RWPE2 (cell line): ENCODE data around the gene ABHD4.

Source experiments
- ATAC-seq: fragments of 200-7000 bp; cut with Tn5 transposase; 3 replicates; pipeline ENCODE4 v1.9.1; 2021; ENCODE audit warnings: low read depth
- DNase-seq: peaks from one replicate; pipeline ENCODE4 v3.0.0-alpha.2; 2020; ENCODE audit warnings: low spot score
- H3K27ac ChIP-seq: fragments of 450-650 bp; 2 replicates; pipeline ENCODE4 v1.5.1; 2017; ENCODE audit warnings: mild to moderate bottlenecking; ENCODE audit not compliant: poor library complexity, severe bottlenecking
- H3K27me3 ChIP-seq: fragments of 250-450 bp; sonication (Bioruptor Pico); 2 replicates; pipeline ENCODE4 v1.5.1; 2021; ENCODE audit warnings: mild to moderate bottlenecking, moderate library complexity; ENCODE audit not compliant: insufficient read depth, poor library complexity, severe bottlenecking
- H3K36me3 ChIP-seq: fragments of 250-450 bp; sonication (Bioruptor Pico); 2 replicates; pipeline ENCODE4 v1.5.1; 2020; ENCODE audit warnings: low read depth, mild to moderate bottlenecking, moderate library complexity
- H3K4me1 ChIP-seq: fragments of 250-450 bp; sonication (Bioruptor Pico); 2 replicates; pipeline ENCODE4 v1.5.1; 2021; ENCODE audit warnings: mild to moderate bottlenecking, moderate library complexity; ENCODE audit not compliant: insufficient read depth, poor library complexity, severe bottlenecking
- H3K4me3 ChIP-seq: fragments of 250-450 bp; sonication (Bioruptor Pico); 2 replicates; pipeline ENCODE4 v1.5.1; 2021; ENCODE audit warnings: mild to moderate bottlenecking, moderate library complexity; ENCODE audit not compliant: severe bottlenecking
- H3K9me3 ChIP-seq: fragments of 250-450 bp; sonication (Bioruptor Pico); 2 replicates; pipeline ENCODE4 v1.5.1; 2021; ENCODE audit warnings: mild to moderate bottlenecking, moderate library complexity; ENCODE audit not compliant: severe bottlenecking
- TF ChIP-seq, protein P1 (sequence below): fragments of 450-650 bp; IDR thresholded peaks from one replicate; pipeline ENCODE4 v1.5.1; 2017; ENCODE audit warnings: mild to moderate bottlenecking, moderate library complexity; ENCODE audit not compliant: poor library complexity, severe bottlenecking

Gene ABHD4

DNA sequence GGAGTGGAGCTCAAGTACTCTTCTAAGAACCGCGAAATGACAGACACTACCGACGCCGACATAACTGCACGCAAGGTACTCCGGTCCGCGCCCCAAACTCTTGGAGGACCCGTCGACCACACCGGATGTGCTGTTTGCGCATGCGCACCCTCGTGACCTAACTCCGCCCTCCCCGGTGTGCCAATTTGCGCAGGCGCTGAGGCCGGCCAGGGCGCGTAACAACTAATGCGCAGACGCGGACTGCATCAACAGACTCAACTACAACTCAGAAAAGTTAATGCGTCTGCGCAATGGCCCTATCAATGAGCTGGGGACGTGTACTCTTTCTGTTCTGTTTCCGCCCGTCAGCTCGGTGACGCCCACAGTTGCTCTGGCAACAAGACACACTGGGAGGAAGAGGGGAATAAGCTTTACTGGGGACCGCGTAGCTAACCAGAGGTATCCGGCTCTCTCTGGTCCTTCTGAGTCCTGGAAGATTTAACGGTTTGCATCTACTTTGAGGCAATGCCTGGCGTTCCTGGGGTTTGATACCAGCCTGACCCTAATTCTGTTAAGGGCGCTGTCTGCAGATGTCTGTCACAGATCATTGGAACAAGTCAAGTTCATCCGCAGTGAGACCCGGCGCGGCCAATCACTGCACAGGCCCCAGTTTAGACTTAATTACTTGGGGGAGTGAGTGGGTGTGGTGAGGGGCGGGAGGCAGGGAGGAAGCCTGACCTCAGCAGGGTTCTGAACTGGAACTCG lies 8.8 kb upstream of the ABHD4 start, which contains the start of gene DAD1:
TSS of gene DAD1 (minus strand) at position 129 of the 744 bp plus-strand sequence. CDS start at position 62, 67 bp downstream.
- no peaks in the 10 kb centered on the region for H3K9me3 ChIP-seq
- H3K4me3 ChIP-seq, result peak within 1 kb of the TSS; percentile 53
- ATAC-seq, result peak; percentile 95
- peak; percentile 99 for DNase-seq
- H3K27me3 ChIP-seq, result no peaks in the 10 kb centered on the region
- peaks cover 7% of the 10 kb centered on the region for H3K4me1 ChIP-seq
- TF ChIP-seq, protein P1, sequence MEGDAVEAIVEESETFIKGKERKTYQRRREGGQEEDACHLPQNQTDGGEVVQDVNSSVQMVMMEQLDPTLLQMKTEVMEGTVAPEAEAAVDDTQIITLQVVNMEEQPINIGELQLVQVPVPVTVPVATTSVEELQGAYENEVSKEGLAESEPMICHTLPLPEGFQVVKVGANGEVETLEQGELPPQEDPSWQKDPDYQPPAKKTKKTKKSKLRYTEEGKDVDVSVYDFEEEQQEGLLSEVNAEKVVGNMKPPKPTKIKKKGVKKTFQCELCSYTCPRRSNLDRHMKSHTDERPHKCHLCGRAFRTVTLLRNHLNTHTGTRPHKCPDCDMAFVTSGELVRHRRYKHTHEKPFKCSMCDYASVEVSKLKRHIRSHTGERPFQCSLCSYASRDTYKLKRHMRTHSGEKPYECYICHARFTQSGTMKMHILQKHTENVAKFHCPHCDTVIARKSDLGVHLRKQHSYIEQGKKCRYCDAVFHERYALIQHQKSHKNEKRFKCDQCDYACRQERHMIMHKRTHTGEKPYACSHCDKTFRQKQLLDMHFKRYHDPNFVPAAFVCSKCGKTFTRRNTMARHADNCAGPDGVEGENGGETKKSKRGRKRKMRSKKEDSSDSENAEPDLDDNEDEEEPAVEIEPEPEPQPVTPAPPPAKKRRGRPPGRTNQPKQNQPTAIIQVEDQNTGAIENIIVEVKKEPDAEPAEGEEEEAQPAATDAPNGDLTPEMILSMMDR, result no peak
- H3K36me3 ChIP-seq, result peaks cover 31% of the 10 kb centered on the region
- peak within 1 kb of the TSS; percentile 67 for H3K27ac ChIP-seq

DNA sequence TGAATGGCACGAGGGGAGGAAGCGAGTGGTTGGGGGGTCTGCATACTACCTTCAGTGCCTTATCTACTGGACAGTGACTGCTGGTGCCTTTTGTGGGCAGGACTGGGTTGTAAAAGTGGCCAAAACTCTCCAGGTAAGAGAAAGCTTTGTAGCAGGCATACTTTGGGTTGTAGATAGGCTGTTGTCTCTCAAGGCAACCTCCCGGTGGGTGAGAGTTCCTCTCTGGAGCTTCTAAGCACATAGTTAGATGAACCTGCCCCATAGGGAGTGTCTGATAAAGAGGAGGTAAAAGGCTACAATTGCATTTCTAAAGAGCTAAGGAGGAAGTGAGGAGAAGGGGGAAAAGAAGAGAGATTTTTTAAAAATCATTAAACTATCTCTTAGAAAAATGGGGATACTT lies 4.9 kb upstream of the ABHD4 start:
- Histone ChIP-seq H3K4me1 (no peaks in the 10 kb centered on the region), H3K27ac (no peak overlapping the region)

DNA sequence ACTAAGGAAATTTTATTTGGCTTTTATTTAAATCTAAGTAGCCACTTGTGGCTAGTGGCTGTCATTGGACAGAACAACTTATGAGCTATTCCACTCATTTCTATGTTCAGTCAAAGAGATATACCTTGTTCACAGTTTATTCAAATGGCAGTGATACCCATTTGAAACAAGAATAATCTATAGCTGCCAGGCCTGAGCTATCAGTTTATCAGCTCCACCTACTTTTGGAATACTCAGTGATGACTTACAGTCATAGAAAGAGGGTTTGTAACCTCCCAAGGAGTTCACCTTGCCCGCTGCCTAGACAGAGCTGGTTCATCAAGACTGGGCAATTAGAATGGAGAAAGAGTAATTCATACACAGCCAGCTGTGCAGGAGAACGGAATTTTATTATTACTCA lies 4.5 kb upstream of the ABHD4 start:
- H3K9me3 ChIP-seq, result no peaks in the 10 kb centered on the region
- DNase-seq (no peak), ATAC-seq (no peak)
- no peaks in the 10 kb centered on the region for H3K4me1 ChIP-seq
- TF ChIP-seq, protein P1, result no peak
- H3K4me3 ChIP-seq, result no peak overlapping the region
- H3K27ac ChIP-seq, result no peak overlapping the region
- no peaks in the 10 kb centered on the region for H3K36me3 ChIP-seq
- no peaks in the 10 kb centered on the region for H3K27me3 ChIP-seq

More for the DNA sequence above, 4.9 kb upstream of the ABHD4 start:
- Histone ChIP-seq H3K36me3 (no peaks in the 10 kb centered on the region), H3K27me3 (no peaks in the 10 kb centered on the region), H3K4me3 (no peak overlapping the region), H3K9me3 (no peaks in the 10 kb centered on the region)
- TF ChIP-seq, protein P1, result no peak
- DNase-seq (no peak), ATAC-seq (no peak)

DNA sequence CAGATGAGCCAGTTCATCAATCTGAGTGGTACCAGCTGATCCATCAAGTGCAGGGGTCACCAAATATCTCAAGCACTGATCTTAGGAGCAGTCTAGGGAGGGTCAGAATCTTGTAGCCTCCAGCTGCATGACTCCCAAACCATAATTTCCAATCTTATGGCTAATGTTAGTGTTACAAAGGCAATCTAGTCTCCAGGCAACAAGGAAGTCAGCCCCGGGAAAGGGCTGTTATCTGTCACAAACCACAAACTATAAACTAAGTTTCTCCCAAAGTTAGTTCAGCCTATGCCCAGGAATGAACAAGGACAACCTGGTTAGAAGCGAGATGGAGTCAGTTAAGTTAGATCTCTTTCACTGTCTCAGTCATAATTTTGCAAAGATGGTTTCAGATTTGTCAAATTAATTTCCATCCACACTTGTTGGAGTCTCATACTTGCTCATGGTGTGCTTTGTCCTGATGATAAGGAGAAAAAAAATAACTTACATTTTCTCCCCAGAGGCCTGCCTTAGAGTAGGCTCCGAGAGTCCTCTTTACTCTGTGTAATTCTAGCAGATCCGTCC lies 3.9 kb upstream of the ABHD4 start:
- Histone ChIP-seq H3K36me3 (no peaks in the 10 kb centered on the region), H3K27me3 (no peaks in the 10 kb centered on the region), H3K27ac (no peak overlapping the region), H3K4me3 (no peak overlapping the region), H3K4me1 (peaks cover 4% of the 10 kb centered on the region), H3K9me3 (no peaks in the 10 kb centered on the region)
- no peak for DNase-seq
- TF ChIP-seq, protein P1, result no peak
- ATAC-seq, result no peak
